ENCODE data around the gene ACTR3C.

DNA sequence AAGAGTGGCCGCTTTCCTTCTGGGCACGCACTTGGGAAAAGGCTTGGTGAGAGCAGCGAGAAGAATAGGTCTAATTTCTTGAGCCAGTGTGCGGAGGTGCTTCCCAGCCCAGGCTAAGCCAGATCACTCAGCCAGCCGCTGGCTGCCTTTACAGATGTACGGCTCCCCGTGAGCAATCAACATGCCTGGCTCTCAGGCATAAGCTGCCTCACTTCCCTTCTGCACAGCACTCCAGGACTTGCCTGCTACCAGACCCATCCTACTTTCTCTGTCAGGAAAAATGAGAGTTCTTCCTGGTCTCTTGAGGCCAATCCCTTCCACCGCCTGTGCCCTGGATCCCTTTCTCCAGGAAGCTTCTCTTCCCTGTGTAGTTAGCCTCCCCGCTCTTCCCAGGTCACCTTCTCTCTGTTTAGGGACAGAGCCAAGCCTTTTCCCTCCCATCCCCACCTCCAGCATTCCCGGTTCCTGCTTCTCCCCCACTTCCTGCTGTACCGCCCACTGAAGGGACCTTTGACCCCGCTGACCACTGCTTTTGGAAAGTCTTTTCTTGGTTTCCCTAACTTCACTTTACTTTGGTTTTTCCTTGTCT, 1.1 kb upstream of the ACTR3C start:
- TF ChIP-seq, protein P1, sequence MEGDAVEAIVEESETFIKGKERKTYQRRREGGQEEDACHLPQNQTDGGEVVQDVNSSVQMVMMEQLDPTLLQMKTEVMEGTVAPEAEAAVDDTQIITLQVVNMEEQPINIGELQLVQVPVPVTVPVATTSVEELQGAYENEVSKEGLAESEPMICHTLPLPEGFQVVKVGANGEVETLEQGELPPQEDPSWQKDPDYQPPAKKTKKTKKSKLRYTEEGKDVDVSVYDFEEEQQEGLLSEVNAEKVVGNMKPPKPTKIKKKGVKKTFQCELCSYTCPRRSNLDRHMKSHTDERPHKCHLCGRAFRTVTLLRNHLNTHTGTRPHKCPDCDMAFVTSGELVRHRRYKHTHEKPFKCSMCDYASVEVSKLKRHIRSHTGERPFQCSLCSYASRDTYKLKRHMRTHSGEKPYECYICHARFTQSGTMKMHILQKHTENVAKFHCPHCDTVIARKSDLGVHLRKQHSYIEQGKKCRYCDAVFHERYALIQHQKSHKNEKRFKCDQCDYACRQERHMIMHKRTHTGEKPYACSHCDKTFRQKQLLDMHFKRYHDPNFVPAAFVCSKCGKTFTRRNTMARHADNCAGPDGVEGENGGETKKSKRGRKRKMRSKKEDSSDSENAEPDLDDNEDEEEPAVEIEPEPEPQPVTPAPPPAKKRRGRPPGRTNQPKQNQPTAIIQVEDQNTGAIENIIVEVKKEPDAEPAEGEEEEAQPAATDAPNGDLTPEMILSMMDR (IDR thresholded peaks at IDR 0.05; ENCODE audit: insufficient read depth, low read length, poor library complexity, severe bottlenecking), result no peak
- no peak for TF ChIP-seq EZH2phosphoT487 (conservative IDR thresholded peaks at IDR 0.05; ENCODE audit: low read length)

Measured in SU-DHL-6 (cell line).